Aorta (tissue), 5 donors: ENCODE data around the gene CYP11A1. TPM values are rescaled to one million over a fixed set of nuclear protein-coding genes. Genes with fewer than 3 reads are reported as not detected.

Source experiments
- ATAC-seq: fragments of 200-7000 bp; cut with Tn5 transposase; one replicate; pipeline ENCODE4 v1.9.1; 2022; ENCODE audit warnings: moderate library complexity; ENCODE audit not compliant: low FRiP score
- DNase-seq, 2 donors: peaks; one replicate each; pipeline ENCODE4 v3.0.0-alpha.2; 2020
- H3K27ac ChIP-seq, 2 donors: one replicate each; pipeline ENCODE4 v1.5.1; 2013; ENCODE audit warnings: low read length in 2 of 2, mild to moderate bottlenecking in 2 of 2, moderate library complexity in 2 of 2, control low read depth in 1 of 2, inconsistent platforms in 1 of 2, low read depth in 1 of 2
- H3K27me3 ChIP-seq, 2 donors: one replicate each; pipeline ENCODE4 v1.6.1; 2013; ENCODE audit warnings: control low read depth in 1 of 2, low read length in 1 of 2, mild to moderate bottlenecking in 1 of 2, moderate library complexity in 1 of 2; ENCODE audit not compliant: insufficient read depth in 2 of 2, control insufficient read depth in 1 of 2
- H3K36me3 ChIP-seq, 2 donors: one replicate each; pipeline ENCODE4 v1.6.1; 2013; ENCODE audit warnings: control low read depth in 1 of 2, low read length in 1 of 2, mild to moderate bottlenecking in 1 of 2; ENCODE audit not compliant: insufficient read depth in 2 of 2, control insufficient read depth in 1 of 2
- H3K4me1 ChIP-seq, 2 donors: one replicate each; pipeline ENCODE4 v1.6.1; 2013; ENCODE audit warnings: low read length in 2 of 2, control low read depth in 1 of 2, mild to moderate bottlenecking in 1 of 2, moderate library complexity in 1 of 2; ENCODE audit not compliant: insufficient read depth in 2 of 2, control insufficient read depth in 1 of 2
- H3K4me3 ChIP-seq, 2 donors: one replicate each; pipeline ENCODE4 v1.5.1; 2013; ENCODE audit warnings: low read length in 2 of 2, control low read depth in 1 of 2, mild to moderate bottlenecking in 1 of 2
- H3K9me3 ChIP-seq: one replicate; pipeline ENCODE4 v1.6.1; 2013; ENCODE audit warnings: mild to moderate bottlenecking, low read length; ENCODE audit not compliant: control insufficient read depth
- WGBS, 2 donors: extraction: QIAGEN DNeasy Blood & Tissue Kit; methylation state at CpG; one replicate each; pipeline ENCODE4 v1.1.7; 2013; 5-methylcytosine and 5-hydroxymethylcytosine counted together
- intact Hi-C, 2 donors: fragments of 100-400 bp; cut with DNase I; formaldehyde crosslinking; loops; one replicate each; pipeline versions ENCODE4 v1.14.2 to v1.15.0; 2022
- polyA plus RNA-seq, 2 donors: library from polyadenylated mRNA; stranded (reverse); fragments of 200-250 nt; gene quantifications; one replicate each; pipeline ENCODE4 v1.2.3, GENCODE V29; 2013
- total RNA-seq, 2 donors: library from RNA; stranded (reverse); fragmentation: NEBNext Ultra II Directional; extraction: Animal tissue kit (Norgen Biotek cat#: 25700); gene quantifications; one replicate each; pipeline ENCODE4 v1.2.1, GENCODE V29; 2021
- donor health status: healthy with polysubstance abuse.
- donor health status: Bipolar disorder and iron deficiency.
- donor health status: DM: no; HTN: no; CAD: no.
- donor health status: DM: no; HTN: no; CAD: no.
- donor health status: DM: yes; HTN: yes; CAD: no.

The CYP11A1 gene
- total and polyA plus RNA-seq, 4 donors = 0.10 to 1.5 (median 1.3) TPM; not detected in 1

DNA sequence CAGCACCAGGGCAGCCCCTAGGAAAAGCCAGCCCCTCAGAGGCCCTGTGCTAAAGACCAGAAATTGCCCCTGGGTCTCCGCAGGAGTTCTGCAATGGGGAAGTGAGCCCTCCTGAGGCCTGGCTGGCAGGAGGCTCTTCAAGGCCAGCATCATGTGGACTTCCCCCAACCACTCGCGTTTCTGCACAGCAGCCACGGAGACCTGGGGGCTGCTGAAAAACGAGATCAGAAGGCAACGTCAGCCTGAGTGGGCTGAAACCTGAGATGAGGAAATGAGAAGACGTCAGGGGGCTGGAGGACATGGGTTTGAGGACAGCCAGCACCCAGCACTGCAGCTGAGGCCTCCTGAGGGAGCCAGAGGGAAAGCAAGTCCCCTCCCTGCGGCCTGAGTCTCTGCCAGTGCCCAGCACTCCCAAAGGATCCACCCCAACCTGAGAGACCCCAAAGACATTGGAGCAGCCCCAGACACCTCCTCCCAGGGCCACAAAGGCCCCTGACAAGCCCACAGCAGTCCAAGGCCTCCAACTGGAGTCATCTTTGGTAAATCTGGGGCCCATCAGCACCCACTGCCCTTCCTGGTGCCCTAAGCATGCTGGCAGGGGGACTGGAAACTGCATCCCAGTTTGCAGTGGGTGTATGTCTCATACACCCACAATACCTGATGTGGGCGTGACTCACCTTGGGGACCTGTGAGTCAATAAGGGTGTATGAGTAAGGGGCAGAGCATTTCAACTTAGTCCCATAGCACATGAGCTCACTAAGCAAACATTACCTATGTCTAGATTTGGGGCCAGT is 29.2 kb upstream of the CYP11A1 start:
- 75 to 78% methylated on average over 9 of the region's 9 CpGs for WGBS, 2 donors
- Histone ChIP-seq H3K4me3 (no peak overlapping the region), H3K9me3 (no peaks in the 10 kb centered on the region), H3K27me3 (no peaks in the 10 kb centered on the region), H3K4me1 (no peaks in the 10 kb centered on the region), H3K36me3 (no peaks in the 10 kb centered on the region), H3K27ac (no peak overlapping the region)
- DNase-seq (no peak), ATAC-seq (no peak)
- intact Hi-C loops = no loop called here

DNA sequence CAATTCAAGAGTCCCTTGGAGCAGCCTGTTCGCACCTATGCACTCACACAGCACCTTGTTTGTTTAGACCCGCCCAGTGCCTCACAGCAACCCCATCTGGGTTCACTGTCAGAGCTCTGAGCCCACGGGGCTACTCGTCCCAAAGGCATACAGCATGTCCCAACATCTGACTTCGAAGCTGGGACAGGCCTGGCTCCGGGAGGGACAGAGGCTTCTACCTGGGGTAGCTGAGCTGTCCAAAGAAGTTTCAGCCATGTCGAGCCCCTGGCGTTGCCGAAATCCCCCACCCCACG is 28.6 kb upstream of the CYP11A1 start:
- intact Hi-C loops = no loop called here
- H3K27ac ChIP-seq = no peak overlapping the region
- H3K4me3 ChIP-seq = no peak overlapping the region
- no peaks in the 10 kb centered on the region for H3K27me3 ChIP-seq
- 88 to 90% methylated on average over 10 of the region's 10 CpGs for WGBS, 2 donors
- H3K4me1 ChIP-seq = no peaks in the 10 kb centered on the region
- H3K9me3 ChIP-seq = no peaks in the 10 kb centered on the region
- H3K36me3 ChIP-seq = no peaks in the 10 kb centered on the region
- ATAC-seq (no peak), DNase-seq (no peak)

DNA sequence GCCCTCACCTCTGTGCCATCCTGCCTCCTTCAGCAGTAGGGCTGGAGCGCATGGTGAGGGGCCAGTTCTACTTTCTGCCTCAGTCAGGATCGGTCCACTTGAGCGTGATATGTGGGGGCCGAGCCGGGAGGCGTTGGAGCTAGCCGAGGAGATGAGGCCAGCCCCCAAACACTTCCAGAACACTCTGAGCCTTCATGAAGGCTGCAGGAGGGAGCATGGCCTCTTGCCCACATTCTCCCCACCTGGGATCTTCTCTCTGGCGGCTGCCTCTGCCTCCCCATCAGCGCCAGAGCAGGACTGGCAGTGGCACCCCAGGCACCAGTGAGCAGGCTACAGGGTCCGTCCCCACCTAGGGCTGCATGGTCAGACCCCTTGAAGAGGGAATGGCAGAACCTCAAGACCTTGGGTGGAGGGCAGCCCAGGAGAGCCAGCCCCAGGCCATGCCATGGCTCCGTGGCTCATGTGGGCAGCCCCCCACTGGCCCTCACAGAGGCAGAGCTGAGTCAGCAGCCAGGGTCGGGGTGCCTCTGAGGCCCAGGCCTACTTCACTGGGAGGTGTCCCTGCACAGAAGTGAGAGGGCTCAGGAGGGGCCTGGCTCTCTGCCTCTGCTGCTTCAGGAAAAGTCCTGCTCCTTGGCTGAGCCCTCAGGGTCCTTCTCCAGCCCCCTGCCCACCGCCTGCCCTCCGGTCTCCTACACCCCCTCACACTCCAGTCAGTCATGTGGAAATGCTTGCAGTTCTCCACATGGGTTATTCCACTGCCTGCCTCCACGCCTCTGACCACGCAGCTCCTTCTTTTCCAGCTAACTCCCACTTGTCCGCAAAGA is 28.1 kb upstream of the CYP11A1 start:
- intact Hi-C loops = no loop called here
- Histone ChIP-seq H3K27ac (no peak overlapping the region), H3K4me3 (no peak overlapping the region), H3K9me3 (no peaks in the 10 kb centered on the region), H3K27me3 (no peaks in the 10 kb centered on the region), H3K4me1 (no peaks in the 10 kb centered on the region), H3K36me3 (no peaks in the 10 kb centered on the region)
- no peak for ATAC-seq
- 91 to 94% methylated on average over 17 of the region's 17 CpGs for WGBS, 2 donors
- no peak for DNase-seq

DNA sequence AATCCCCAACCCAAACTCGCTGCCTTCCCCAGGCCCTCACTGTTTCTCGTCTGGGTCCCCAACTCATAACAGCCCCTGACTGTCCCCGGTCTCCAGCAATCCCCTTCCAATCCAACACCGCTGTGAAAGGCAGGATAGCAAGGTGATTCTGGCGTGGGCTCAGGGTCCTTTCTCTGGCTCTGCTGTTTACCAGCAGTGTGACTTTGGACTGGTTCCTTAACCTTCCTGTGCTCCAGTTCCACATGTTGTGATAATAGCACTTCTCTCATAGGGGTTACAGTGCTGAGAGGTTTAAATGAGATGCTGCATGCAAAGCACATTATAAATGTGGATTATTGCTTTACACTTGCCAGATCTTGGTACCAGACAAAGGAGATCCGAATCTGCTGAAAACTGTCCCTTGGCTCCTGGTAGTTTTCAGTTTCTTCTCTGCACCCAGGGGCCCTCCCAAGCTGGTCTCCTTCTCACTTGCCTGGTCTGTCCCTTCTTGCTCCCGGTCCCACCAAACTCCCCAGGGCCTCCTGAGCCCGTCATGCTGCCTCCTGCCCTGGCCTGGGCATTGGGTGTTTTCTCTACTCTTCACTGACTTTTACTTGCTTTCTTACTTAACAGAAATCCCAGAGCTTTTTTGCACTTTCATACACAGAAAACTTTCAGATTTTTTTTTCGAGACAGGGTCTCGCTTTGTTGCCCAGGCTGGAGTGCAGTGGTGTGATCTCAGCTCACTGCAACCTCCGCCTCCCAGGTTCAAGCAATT is 26.8 kb upstream of the CYP11A1 start:
- H3K27ac ChIP-seq = no peak overlapping the region
- WGBS, 2 donors = 87 to 89% methylated on average over 11 of the region's 11 CpGs
- H3K9me3 ChIP-seq = no peaks in the 10 kb centered on the region
- no peaks in the 10 kb centered on the region for H3K36me3 ChIP-seq
- intact Hi-C loops = no loop called here
- ATAC-seq = no peak
- H3K27me3 ChIP-seq = no peaks in the 10 kb centered on the region
- no peak overlapping the region for H3K4me3 ChIP-seq
- DNase-seq = no peak
- no peaks in the 10 kb centered on the region for H3K4me1 ChIP-seq

DNA sequence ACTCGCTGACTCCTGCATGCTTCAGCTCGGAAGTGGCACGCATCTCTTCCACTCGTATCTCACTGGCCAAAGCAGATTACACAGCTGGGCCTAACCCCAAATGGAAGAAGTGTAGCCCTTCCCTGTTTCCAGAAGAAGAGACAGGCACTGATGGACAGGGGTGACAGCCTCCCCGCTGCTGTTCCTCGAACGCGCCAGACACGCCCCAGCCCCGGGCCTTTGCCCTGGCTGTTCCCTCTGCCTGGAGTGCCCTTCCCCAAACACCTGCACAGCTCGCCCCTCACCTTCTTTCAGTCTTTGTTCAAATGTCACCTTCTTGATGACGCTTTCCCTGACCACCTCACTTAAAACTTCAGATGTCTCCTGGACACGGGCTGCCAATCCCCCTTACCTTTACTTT is 26.0 kb upstream of the CYP11A1 start:
- Histone ChIP-seq H3K4me3 (no peak overlapping the region), H3K36me3 (no peaks in the 10 kb centered on the region), H3K27ac (no peak overlapping the region)

DNA sequence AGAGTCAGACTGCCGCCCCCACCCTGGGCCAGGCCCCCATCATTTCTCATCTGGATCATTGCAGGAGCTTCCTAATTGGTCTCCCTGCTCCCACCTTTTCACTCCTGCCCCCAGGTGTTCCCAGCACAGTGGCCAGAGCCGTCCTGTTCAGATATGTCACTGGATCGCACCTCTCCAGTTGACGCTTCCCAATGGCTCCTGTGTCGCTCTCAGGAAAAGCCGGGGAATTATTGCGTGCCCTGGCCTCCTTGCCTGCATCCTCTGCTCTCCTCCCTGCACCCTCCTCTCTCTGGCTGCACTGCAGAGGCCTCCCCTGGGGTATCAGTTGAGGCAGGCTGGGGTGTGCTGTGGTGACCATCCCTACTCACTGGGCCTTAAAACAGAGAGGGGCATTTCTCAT is 25.5 kb upstream of the CYP11A1 start:
- H3K9me3 ChIP-seq = no peaks in the 10 kb centered on the region
- no peak overlapping the region for H3K27ac ChIP-seq
- ATAC-seq (no peak), DNase-seq (no peak)
- H3K4me3 ChIP-seq = no peak overlapping the region
- H3K4me1 ChIP-seq = no peaks in the 10 kb centered on the region
- intact Hi-C loops = no loop called here
- WGBS, 2 donors = 91 to 92% methylated on average over 7 of the region's 7 CpGs
- H3K36me3 ChIP-seq = no peaks in the 10 kb centered on the region
- H3K27me3 ChIP-seq = no peaks in the 10 kb centered on the region

More for the DNA sequence above, 26.0 kb upstream of the CYP11A1 start:
- DNase-seq (no peak), ATAC-seq (no peak)
- H3K9me3 ChIP-seq = no peaks in the 10 kb centered on the region
- intact Hi-C loops = no loop called here
- no peaks in the 10 kb centered on the region for H3K27me3 ChIP-seq
- H3K4me1 ChIP-seq = no peaks in the 10 kb centered on the region
- 93 to 95% methylated on average over 13 of the region's 13 CpGs for WGBS, 2 donors

DNA sequence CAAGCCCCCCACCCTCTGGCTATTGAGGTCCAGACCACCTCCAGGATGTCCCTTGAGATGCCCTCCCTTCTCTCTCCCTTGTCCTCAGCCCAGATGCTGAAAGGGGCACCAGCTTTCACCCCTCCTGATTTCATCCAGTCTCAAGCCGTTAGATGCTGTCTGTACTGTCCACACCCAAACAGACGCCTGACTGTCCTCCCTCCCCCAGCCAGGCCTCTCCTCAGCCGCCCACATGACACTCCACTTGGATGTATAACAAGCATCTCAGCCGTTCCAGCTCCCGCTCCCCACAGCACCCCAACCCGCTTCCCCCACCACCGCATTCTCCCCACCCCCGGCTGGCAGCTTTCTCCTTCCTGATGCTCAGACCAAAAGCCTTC is 25.0 kb upstream of the CYP11A1 start:
- intact Hi-C loops = no loop called here
- Histone ChIP-seq H3K4me3 (no peak overlapping the region), H3K27me3 (no peaks in the 10 kb centered on the region), H3K9me3 (no peaks in the 10 kb centered on the region), H3K36me3 (no peaks in the 10 kb centered on the region), H3K27ac (no peak overlapping the region), H3K4me1 (no peaks in the 10 kb centered on the region)
- WGBS, 2 donors = 76 to 80% methylated on average over 8 of the region's 8 CpGs
- ATAC-seq (no peak), DNase-seq (no peak)

DNA sequence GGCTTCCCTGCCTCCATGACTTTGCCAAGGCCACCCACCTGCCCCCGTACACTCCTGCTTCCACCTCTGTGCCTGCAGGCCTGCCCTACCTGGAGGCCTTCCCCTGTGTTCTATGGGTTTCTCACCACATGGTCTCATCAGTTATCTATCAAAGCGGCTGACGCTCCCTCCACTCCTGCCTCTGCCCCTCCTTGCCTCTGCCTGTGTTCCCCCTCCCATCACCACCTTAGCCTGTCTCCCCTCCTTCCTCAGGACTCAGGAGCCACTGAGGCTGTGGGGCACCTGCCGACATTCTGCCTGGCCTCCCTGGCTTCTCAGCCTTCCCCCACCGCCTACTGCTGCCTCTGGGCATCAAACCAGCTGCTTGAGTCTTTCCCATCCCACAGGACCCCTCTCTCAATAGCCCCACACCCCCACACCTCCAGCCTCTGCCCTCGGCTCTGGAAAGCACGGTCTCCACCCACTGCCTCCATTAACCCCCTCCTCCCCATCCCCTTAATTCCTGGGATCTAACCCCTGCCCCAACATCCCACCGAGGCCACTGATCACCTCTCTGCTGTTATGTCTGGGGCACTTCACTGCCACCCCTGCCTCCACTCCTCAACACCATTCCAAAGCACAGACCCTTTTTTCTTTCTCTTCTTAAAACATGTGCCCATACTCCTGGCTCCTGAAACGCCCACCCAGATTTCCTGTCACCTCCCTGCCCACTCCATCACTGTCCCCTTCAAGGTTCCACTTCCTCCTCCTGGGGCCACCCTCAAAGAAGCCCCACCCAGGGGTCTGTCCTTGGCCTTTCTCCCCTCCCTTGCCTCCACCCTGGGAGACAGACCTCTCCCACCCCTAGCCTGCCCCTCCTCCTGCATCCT is 24.4 kb upstream of the CYP11A1 start:
- intact Hi-C loops = no loop called here

More for the DNA sequence above, 24.4 kb upstream of the CYP11A1 start:
- Histone ChIP-seq H3K36me3 (no peaks in the 10 kb centered on the region), H3K4me3 (no peak overlapping the region), H3K4me1 (no peaks in the 10 kb centered on the region), H3K27me3 (no peaks in the 10 kb centered on the region), H3K27ac (no peak overlapping the region), H3K9me3 (no peaks in the 10 kb centered on the region)
- ATAC-seq (no peak), DNase-seq (no peak)
- WGBS, 2 donors = 73 to 80% methylated on average over 9 of the region's 9 CpGs
